Ovary (tissue), 3 donors: ENCODE data around the gene TRIP4.

ENCODE experiments used
- POLR2A ChIP-seq: fragments of 450-650 bp; IDR thresholded peaks from one replicate; pipeline ENCODE4 v1.6.1; 2017; ENCODE audit warnings: antibody characterized with exemption, mild to moderate bottlenecking, moderate library complexity
- TF ChIP-seq, protein P1 (sequence below), 3 donors: fragments of 450-650 bp in 2 of 3; fragments of 200-600 bp in 1 of 3; IDR thresholded peaks; one replicate each; pipeline versions ENCODE4 v1.5.1 to v1.8.0; 2016 to 2022; ENCODE audit warnings: antibody characterized with exemption in 3 of 3, mild to moderate bottlenecking in 1 of 3
- donor health status: DM: no; HTN: no; CAD: no.

- TF ChIP-seq POLR2A, result peak; percentile 88
- TF ChIP-seq, protein P1, sequence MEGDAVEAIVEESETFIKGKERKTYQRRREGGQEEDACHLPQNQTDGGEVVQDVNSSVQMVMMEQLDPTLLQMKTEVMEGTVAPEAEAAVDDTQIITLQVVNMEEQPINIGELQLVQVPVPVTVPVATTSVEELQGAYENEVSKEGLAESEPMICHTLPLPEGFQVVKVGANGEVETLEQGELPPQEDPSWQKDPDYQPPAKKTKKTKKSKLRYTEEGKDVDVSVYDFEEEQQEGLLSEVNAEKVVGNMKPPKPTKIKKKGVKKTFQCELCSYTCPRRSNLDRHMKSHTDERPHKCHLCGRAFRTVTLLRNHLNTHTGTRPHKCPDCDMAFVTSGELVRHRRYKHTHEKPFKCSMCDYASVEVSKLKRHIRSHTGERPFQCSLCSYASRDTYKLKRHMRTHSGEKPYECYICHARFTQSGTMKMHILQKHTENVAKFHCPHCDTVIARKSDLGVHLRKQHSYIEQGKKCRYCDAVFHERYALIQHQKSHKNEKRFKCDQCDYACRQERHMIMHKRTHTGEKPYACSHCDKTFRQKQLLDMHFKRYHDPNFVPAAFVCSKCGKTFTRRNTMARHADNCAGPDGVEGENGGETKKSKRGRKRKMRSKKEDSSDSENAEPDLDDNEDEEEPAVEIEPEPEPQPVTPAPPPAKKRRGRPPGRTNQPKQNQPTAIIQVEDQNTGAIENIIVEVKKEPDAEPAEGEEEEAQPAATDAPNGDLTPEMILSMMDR (IDR thresholded peaks at IDR 0.05), result peak in 1 of 3 donors; percentile 41
Measured at GRCh38 chr15:64460206-64460723, 72.6 kb downstream of the TRIP4 start, which contains the start of gene ZNF609.
